Measurements from ENCODE around the gene FUCA1. TPM values are rescaled to one million over a fixed set of nuclear protein-coding genes. Genes with fewer than 3 reads are reported as not detected.

FUCA1 gene
- total RNA-seq, 1 donor from 2014 or later: 20.6 TPM

GRCh38 chr1:23899070-23899469, 31.0 kb upstream of the FUCA1 start:
- Mint-ChIP-seq H3K36me3 (no peaks in the 10 kb centered on the region), H3K4me3 (no peak overlapping the region), H3K4me1 (ENCODE audit: unreplicated experiment) (peaks cover 6% of the 10 kb centered on the region), H3K27ac (no peak overlapping the region), H3K9me3 (peaks cover 9% of the 10 kb centered on the region), H3K27me3 (peaks cover 50% of the 10 kb centered on the region)
- TF ChIP-seq CTCF (conservative IDR thresholded peaks at IDR 0.05): no peak
- DNase-seq (ENCODE audit: extremely low spot score, unreplicated experiment): no peak

- Mint-ChIP-seq H3K9me3 (peaks cover 9% of the 10 kb centered on the region), H3K4me3 (no peak overlapping the region), H3K36me3 (no peaks in the 10 kb centered on the region), H3K4me1 (ENCODE audit: unreplicated experiment) (no peaks in the 10 kb centered on the region), H3K27me3 (peaks cover 35% of the 10 kb centered on the region), H3K27ac (peak overlapping the region; percentile 48)
- no peak for DNase-seq (ENCODE audit: extremely low spot score, unreplicated experiment)
- TF ChIP-seq CTCF (conservative IDR thresholded peaks at IDR 0.05): no peak
Measured at GRCh38 chr1:23897083-23897482, 29.0 kb upstream of the FUCA1 start.

GRCh38 chr1:23896491-23896890, 28.4 kb upstream of the FUCA1 start:
- H3K27me3 Mint-ChIP-seq: peaks cover 32% of the 10 kb centered on the region
- peak overlapping the region; percentile 58 for H3K27ac Mint-ChIP-seq
- no peak for DNase-seq (ENCODE audit: extremely low spot score, unreplicated experiment)
- no peak for TF ChIP-seq CTCF (conservative IDR thresholded peaks at IDR 0.05)
- H3K9me3 Mint-ChIP-seq: peaks cover 8% of the 10 kb centered on the region
- no peak overlapping the region for H3K4me3 Mint-ChIP-seq
- no peaks in the 10 kb centered on the region for H3K36me3 Mint-ChIP-seq
- no peaks in the 10 kb centered on the region for H3K4me1 Mint-ChIP-seq (ENCODE audit: unreplicated experiment)

- Mint-ChIP-seq H3K27me3 (peaks cover 27% of the 10 kb centered on the region), H3K4me1 (ENCODE audit: unreplicated experiment) (no peaks in the 10 kb centered on the region), H3K4me3 (no peak overlapping the region), H3K27ac (peak overlapping the region; percentile 58), H3K9me3 (peaks cover 4% of the 10 kb centered on the region), H3K36me3 (no peaks in the 10 kb centered on the region)
- no peak for TF ChIP-seq CTCF (conservative IDR thresholded peaks at IDR 0.05)
- DNase-seq (ENCODE audit: extremely low spot score, unreplicated experiment): no peak
Measured at GRCh38 chr1:23895993-23896392, 27.9 kb upstream of the FUCA1 start.

DNA sequence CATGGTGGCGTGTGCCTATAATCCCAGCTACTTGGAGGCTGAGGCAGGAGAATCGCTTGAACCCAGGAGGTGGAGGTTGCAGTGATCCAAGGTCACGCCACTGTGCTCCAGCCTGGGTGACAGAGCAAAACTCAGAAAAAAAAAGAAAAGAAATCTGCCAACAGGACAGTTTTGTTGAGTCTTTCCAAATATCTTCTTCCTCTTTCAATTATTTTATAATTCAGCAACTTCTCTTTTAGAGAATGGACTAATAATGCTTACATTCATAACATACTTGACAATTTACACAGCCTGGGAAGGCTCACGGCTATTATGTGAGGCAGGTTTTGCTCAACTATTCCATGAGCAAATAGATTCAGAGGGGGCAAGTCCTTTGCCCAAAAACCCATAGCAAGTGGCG, 27.0 kb upstream of the FUCA1 start:
- DNase-seq (ENCODE audit: extremely low spot score, unreplicated experiment): no peak
- Mint-ChIP-seq H3K4me1 (ENCODE audit: unreplicated experiment) (no peaks in the 10 kb centered on the region), H3K27me3 (peaks cover 18% of the 10 kb centered on the region), H3K36me3 (no peaks in the 10 kb centered on the region), H3K4me3 (no peak overlapping the region), H3K9me3 (no peaks in the 10 kb centered on the region), H3K27ac (no peak overlapping the region)
- TF ChIP-seq CTCF (conservative IDR thresholded peaks at IDR 0.05): no peak

- no peak for TF ChIP-seq CTCF (conservative IDR thresholded peaks at IDR 0.05)
- H3K27ac Mint-ChIP-seq: no peak overlapping the region
- H3K4me3 Mint-ChIP-seq: no peak overlapping the region
- peaks cover 3% of the 10 kb centered on the region for H3K27me3 Mint-ChIP-seq
- H3K36me3 Mint-ChIP-seq: no peaks in the 10 kb centered on the region
- DNase-seq (ENCODE audit: extremely low spot score, unreplicated experiment): no peak
- H3K9me3 Mint-ChIP-seq: no peaks in the 10 kb centered on the region
- H3K4me1 Mint-ChIP-seq (ENCODE audit: unreplicated experiment): no peaks in the 10 kb centered on the region
Measured at GRCh38 chr1:23889074-23889473, 21.0 kb upstream of the FUCA1 start.

All from type B pancreatic cell (in vitro differentiated cells).